GM13977 (cell line): ENCODE results near the gene DYNC2I2.

ENCODE experiments used
- DNase-seq: peaks from one replicate; pipeline ENCODE4 v3.0.0; 2012; ENCODE audit warnings: low spot score
- in situ Hi-C: fragments of 300-500 bp; cut with MboI; formaldehyde crosslinking; loops from one replicate; pipeline ENCODE4 v1.12.0; 2022; ENCODE audit warnings: low sequenced_read_pairs, low pct_unique_long_range_greater_than_20kb, mixed read lengths, inconsistent platforms; ENCODE audit not compliant: unreplicated experiment
- TF ChIP-seq, protein P1 (sequence below): IDR thresholded peaks from 2 replicates; pipeline ENCODE4 v1.5.1; 2012; ENCODE audit warnings: mild to moderate bottlenecking, control low read depth; ENCODE audit not compliant: insufficient read depth; ENCODE audit errors: extremely low read depth, missing control alignments

DYNC2I2 gene

GRCh38 chr9:128607642-128608350, 48.9 kb downstream of the DYNC2I2 start:
- TF ChIP-seq, protein P1, sequence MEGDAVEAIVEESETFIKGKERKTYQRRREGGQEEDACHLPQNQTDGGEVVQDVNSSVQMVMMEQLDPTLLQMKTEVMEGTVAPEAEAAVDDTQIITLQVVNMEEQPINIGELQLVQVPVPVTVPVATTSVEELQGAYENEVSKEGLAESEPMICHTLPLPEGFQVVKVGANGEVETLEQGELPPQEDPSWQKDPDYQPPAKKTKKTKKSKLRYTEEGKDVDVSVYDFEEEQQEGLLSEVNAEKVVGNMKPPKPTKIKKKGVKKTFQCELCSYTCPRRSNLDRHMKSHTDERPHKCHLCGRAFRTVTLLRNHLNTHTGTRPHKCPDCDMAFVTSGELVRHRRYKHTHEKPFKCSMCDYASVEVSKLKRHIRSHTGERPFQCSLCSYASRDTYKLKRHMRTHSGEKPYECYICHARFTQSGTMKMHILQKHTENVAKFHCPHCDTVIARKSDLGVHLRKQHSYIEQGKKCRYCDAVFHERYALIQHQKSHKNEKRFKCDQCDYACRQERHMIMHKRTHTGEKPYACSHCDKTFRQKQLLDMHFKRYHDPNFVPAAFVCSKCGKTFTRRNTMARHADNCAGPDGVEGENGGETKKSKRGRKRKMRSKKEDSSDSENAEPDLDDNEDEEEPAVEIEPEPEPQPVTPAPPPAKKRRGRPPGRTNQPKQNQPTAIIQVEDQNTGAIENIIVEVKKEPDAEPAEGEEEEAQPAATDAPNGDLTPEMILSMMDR = no peak
- no peak for DNase-seq
- in situ Hi-C loops = no loop called here

- TF ChIP-seq, protein P1 = no peak
- in situ Hi-C loops = no loop called here
- DNase-seq = no peak
Measured at GRCh38 chr9:128603697-128604096, 53.0 kb downstream of the DYNC2I2 start.

DNA sequence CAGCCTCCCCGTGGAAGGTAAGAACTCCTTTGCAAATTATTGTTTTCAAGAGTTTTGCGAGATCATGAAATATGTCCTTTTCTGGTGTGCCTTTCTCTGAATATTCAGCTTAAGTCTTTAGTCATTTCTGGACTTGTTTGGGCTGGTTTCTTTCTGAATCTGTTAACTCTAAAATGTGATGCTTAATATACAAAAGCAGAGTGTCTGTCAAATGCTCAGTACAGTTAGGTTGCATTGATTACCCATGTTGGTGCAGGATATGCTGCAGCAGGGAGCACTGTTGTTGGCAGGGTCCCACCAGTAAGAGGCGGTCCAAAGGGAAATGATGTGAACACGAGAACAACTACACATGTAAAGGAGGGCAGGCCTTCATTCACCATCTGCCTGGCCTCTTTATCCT, 56.5 kb downstream of the DYNC2I2 start:
- in situ Hi-C loops = no loop called here
- DNase-seq = no peak
- TF ChIP-seq, protein P1 = no peak

DNA sequence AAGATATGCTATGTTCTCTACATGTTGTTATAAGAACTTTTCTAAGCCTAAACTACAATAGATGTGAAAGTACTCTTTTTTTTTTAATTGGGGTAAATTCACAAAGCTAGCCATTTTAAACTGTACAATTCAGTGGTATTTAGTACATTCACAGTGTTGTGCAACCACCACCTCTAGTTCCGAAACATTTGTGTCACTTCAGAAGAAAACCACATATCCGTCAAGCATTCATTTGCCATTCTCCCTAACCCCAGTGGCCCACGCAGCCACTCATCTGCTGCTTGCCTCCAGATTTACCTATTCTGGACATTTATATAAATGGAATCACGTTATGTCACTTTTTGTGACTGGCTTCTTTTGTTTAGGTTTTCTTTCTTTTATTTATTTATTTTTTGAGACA, 61.2 kb downstream of the DYNC2I2 start:
- no peak for DNase-seq
- in situ Hi-C loops = no loop called here
- TF ChIP-seq, protein P1 = no peak

GRCh38 chr9:128593856-128594255, 62.8 kb downstream of the DYNC2I2 start:
- in situ Hi-C loops = no loop called here
- TF ChIP-seq, protein P1 = no peak
- no peak for DNase-seq

DNA sequence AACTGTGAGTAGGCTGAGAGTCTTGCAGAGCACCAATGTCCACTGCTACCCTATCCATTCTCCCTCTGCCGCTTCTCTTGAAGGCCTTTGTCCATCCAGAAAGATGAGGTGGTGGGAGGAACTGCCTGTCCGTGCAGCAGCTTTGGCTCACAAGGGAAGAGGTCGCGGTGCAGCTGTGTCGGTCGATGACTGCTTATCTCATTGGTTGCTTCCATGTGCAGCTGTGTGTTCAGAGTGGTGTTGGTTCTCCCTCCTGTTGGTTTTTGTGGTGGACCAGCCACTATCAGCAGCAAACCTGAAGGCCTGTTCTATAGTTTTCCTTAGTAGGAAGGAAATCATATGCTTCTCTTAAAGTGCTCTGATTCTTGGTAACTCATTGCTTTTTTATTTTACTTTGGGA, 63.6 kb downstream of the DYNC2I2 start:
- in situ Hi-C loops = no loop called here
- TF ChIP-seq, protein P1 = no peak
- DNase-seq = no peak

GRCh38 chr9:128588581-128589233, 67.9 kb downstream of the DYNC2I2 start:
- DNase-seq = no peak
- TF ChIP-seq, protein P1 = no peak
- in situ Hi-C loops = no loop called here
